IPS-15b (cell line): ENCODE results near the gene ADH5.
"Not testable (repeated sequence)": the region's sequence is repeated elsewhere in the genome, so short reads cannot be mapped to it uniquely, and the experiment has no call there.

ENCODE experiments used
- H3K27me3 ChIP-seq: one replicate; pipeline ENCODE4 v1.6.1; 2013; ENCODE audit warnings: low read length; ENCODE audit not compliant: control insufficient read depth, insufficient read depth
- H3K36me3 ChIP-seq: one replicate; pipeline ENCODE4 v1.6.1; 2013; ENCODE audit warnings: low read length; ENCODE audit not compliant: control insufficient read depth, insufficient read depth
- H3K4me1 ChIP-seq: one replicate; pipeline ENCODE4 v1.6.1; 2013; ENCODE audit warnings: mild to moderate bottlenecking, low read length; ENCODE audit not compliant: control insufficient read depth, insufficient read depth
- H3K4me3 ChIP-seq: one replicate; pipeline ENCODE4 v1.5.1; 2013; ENCODE audit warnings: low read depth, low read length
- H3K9ac ChIP-seq: one replicate; pipeline ENCODE4 v1.6.1; 2013; ENCODE audit warnings: low read depth, mild to moderate bottlenecking, low read length
- H3K9me3 ChIP-seq: one replicate; pipeline ENCODE4 v1.6.1; 2013; ENCODE audit warnings: mild to moderate bottlenecking, low read length; ENCODE audit not compliant: control insufficient read depth, insufficient read depth

The ADH5 gene

GRCh38 chr4:99027304-99027703 lies 61.3 kb downstream of the ADH5 start:
- Histone ChIP-seq H3K4me3 (no peak overlapping the region), H3K36me3 (peaks cover 4% of the 10 kb centered on the region), H3K9ac (no peak overlapping the region), H3K9me3 (no peaks in the 10 kb centered on the region), H3K4me1 (peaks cover 13% of the 10 kb centered on the region), H3K27me3 (no peaks in the 10 kb centered on the region)

- Histone ChIP-seq H3K9me3 (peaks cover 4% of the 10 kb centered on the region), H3K4me3 (no peak overlapping the region), H3K36me3 (peaks cover 5% of the 10 kb centered on the region), H3K27me3 (no peaks in the 10 kb centered on the region), H3K4me1 (peaks cover 13% of the 10 kb centered on the region), H3K9ac (no peak overlapping the region)
These were observed 63.1 kb downstream of the ADH5 start for GRCh38 chr4:99025506-99025905.

GRCh38 chr4:99024481-99025275 lies 63.9 kb downstream of the ADH5 start:
- no peak overlapping the region for H3K9ac ChIP-seq
- H3K4me3 ChIP-seq, result no peak overlapping the region
- peaks cover 13% of the 10 kb centered on the region for H3K36me3 ChIP-seq
- no peaks in the 10 kb centered on the region for H3K27me3 ChIP-seq
- peaks cover 4% of the 10 kb centered on the region for H3K9me3 ChIP-seq
- H3K4me1 ChIP-seq, result peaks cover 11% of the 10 kb centered on the region

DNA sequence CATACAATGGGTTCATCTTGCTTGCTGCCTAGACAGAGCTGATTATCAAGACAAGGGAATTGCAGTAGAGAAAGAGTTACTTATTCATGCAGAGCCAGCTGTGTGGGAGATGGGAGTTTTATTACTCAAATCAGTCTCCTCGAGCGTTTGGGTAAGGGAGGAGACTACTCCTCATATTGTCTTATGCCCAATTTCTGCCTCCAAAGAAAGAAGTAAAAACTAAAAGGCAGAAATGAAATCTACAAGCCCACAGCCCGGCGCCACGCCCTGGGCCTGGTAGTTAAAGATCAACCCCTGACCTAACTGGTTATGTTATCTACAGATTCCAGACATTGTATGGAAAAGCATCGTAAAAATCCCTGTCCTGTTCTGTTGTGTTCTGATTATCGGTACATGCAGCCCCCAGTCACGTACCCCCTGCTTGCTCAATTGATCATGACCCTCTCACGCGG lies 64.8 kb downstream of the ADH5 start:
- not testable (repeated sequence) for H3K27me3 ChIP-seq, H3K9me3 ChIP-seq, H3K9ac ChIP-seq, H3K4me3 ChIP-seq
- H3K4me1 ChIP-seq, result peaks cover 11% of the 10 kb centered on the region
- H3K36me3 ChIP-seq, result peaks cover 15% of the 10 kb centered on the region

GRCh38 chr4:99022566-99022965 lies 66.0 kb downstream of the ADH5 start:
- Histone ChIP-seq H3K4me3 (no peak overlapping the region), H3K4me1 (peaks cover 11% of the 10 kb centered on the region), H3K9me3 (peaks cover 4% of the 10 kb centered on the region), H3K27me3 (no peaks in the 10 kb centered on the region), H3K9ac (no peak overlapping the region), H3K36me3 (peaks cover 15% of the 10 kb centered on the region)

DNA sequence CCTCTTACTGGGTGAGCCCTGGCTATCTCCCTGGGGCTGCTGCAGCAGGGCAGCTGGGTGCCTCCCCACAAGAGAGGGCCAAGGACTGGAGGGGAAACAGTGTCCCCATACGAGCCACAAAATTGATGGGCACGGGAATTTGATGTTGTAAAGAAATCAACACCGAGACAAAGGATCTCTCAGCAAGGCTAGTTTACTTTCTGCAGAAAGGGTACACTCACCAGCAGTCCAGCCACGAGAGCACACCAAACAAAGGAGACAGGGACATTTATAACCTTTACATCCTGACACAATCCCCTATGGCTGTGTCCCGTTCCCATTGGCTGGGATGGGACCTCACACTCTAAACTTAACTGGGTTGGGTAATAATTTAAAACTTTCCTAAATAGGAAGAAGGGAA lies 67.2 kb downstream of the ADH5 start:
- Histone ChIP-seq H3K4me3 (no peak overlapping the region), H3K9ac (no peak overlapping the region), H3K9me3 (peaks cover 4% of the 10 kb centered on the region), H3K36me3 (peaks cover 15% of the 10 kb centered on the region), H3K4me1 (peaks cover 8% of the 10 kb centered on the region), H3K27me3 (no peaks in the 10 kb centered on the region)
